Hypothalamus (tissue), 51 donors: ENCODE data around the gene GALNT10.
"Not testable (repeated sequence)": the region's sequence is repeated elsewhere in the genome, so short reads cannot be mapped to it uniquely, and the experiment has no call there.

ENCODE experiments used
- DNase-seq, 51 donors: peaks; one replicate each; lab custom pipeline; 2025; lab: John Stamatoyannopoulos, UW

GALNT10 gene

DNA sequence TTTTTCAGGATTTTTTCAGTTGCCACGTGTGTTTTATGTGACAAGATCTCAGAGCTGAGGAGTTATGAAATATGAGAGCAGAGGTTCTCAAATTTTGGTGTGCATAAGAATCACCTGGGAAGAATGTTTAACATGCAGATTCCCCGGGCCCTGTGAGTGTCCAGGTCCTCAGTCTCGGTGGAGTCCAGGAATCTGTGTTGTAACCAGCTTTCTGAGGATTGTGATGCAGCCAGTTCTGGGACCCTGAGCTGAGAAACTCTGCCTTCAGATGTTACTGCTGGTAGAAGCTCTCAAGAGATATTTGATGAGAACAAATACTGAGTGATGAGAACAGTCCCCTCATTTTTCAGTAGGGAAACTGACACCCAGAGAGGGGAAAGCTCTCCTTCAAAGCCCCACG is 152.4 kb downstream of the GALNT10 start:
- DNase-seq: no peak

GRCh38 chr5:154344461-154344860 is 153.9 kb downstream of the GALNT10 start:
- no peak for DNase-seq

GRCh38 chr5:154345255-154345952 is 154.9 kb downstream of the GALNT10 start:
- no peak for DNase-seq

- DNase-seq: no peak
Observed at GRCh38 chr5:154346427-154346826, 155.9 kb downstream of the GALNT10 start.

- no peak for DNase-seq
Observed at GRCh38 chr5:154349626-154350264, 159.2 kb downstream of the GALNT10 start.

DNA sequence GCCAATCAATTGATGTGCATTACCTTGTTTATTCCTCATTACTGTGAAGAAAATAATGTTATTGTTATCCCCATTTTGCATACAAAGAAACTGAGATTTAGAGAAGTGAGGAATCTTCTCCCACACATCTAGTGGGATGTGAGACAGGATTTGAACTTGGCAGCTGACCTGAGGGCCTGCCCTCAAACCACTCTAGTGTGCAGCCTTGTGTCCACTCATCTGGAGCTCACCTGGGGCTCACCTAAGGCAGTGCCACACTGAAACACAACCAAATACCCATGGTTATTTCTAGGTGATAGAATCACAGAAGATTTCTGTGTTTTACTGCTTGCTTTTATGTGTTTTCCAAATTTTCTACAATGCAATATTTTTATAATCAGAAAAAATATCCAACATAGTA is 160.6 kb downstream of the GALNT10 start:
- DNase-seq: no peak

DNA sequence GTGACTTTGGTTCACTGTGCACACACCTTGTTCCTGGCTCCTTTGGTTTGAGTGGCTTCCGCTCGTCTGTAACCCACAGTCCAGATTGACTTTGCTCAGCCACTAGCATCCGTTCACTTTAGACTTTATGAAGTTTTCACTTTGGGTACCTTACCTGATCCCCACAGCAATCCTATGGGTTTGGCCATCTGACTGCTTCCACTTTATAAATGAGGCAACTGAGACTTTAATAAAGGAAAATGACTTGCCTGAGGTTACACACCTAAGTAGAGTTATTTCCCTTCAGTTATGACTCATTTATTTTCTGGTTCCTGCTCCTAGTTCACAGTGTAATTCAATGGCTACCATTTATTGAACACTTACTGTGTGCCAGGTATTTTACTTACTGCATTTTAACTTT is 161.0 kb downstream of the GALNT10 start:
- DNase-seq: no peak

DNA sequence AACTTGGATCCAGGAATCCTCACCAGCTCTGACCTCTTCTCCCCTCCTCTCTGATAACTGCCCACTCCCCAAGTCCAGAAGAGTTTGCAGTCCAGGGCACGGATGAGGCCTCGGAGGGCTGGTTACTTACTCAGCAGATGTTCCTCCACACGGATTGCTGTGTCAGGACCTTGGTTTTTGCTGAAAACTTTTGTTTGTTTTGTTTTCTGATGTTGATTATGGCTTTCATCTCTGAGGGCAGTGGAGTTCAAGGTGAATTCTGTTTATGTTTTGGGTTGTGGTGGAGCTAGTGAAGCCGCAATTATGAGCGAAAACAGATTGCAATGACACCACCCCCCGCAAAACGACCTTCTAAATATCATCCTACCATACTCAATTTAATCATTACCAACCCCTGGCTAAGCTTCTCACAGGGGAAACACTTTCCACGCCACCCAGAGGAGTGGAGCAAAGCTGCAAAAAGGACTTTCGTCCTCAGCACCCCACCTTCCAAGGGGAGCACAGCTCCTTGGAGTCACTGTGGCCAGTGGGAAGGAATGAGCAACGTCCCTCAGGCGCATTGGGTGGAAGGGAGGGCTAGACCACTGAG is 162.5 kb downstream of the GALNT10 start:
- DNase-seq: no peak

DNA sequence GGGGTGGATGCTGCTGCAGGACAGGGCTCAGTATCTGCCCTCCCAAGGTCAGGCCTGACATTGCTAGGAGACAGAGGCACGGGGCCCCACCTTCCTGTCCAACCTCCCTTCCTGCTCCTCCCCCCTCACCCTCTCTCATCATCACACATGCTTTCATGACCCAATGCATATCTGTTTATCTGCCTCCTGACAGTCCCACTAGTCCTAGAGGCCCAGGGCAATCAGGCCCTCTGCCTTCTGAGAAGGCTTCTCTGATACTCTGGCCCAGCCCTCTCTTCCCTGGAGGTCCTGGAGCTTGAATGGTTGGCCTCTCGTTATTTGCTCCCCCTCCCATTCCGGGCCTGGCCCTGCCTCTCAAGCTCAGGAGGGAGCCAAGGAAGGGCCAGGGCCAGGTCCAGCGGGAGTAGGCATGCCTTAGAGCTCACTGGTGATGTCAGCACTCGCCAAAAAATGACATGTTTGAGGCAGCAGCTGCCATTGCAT is 164.6 kb downstream of the GALNT10 start:
- DNase-seq: no peak

DNA sequence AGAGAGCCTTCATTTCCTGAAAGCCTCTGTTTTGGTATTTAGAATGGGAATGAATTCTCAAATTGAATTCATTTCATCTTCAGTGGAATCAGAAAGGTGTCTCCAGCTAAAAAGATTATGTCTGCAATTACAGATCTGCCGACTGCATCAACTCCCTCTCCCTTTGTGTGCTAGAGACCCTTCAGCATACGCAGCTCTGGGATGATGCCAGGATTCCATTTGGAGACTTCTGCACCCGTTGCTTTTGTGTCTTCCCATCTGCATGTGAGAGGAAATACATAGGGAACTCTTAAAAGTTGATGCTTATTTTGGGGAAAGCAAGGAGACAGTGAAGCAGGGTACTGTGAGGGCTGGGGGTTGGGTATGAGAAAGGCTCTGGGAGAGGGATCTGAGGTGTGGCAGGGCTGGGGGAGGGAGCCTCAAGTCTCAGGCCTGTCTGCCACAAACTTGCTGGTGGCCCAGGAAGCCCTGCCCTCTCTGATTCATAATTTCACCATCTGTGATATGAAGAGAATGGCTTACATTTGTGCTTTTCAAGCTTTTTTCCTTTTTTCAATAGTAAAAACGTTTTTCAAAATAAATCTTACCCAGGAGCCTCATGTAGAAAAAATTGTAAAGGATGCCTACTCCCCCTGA is 165.6 kb downstream of the GALNT10 start:
- no peak for DNase-seq

DNA sequence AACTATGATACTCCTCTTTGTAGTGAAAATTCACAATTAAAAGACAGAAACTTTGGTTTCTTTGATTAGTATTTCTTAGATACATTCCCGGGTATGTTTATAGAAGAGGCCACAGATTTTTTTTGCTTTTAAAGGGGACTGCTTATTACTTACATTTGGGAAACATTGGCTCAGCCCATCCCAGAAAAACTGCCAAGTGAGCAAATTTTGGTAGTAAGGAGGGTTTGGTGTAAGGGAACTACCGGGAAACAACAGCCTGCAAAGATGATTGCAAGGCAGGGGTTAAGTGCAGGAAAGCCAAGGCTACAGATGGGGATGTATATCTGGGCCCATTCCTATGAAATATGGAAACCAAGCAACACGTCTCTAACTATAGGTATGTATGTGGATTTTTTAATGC is 166.4 kb downstream of the GALNT10 start:
- no peak for DNase-seq

DNA sequence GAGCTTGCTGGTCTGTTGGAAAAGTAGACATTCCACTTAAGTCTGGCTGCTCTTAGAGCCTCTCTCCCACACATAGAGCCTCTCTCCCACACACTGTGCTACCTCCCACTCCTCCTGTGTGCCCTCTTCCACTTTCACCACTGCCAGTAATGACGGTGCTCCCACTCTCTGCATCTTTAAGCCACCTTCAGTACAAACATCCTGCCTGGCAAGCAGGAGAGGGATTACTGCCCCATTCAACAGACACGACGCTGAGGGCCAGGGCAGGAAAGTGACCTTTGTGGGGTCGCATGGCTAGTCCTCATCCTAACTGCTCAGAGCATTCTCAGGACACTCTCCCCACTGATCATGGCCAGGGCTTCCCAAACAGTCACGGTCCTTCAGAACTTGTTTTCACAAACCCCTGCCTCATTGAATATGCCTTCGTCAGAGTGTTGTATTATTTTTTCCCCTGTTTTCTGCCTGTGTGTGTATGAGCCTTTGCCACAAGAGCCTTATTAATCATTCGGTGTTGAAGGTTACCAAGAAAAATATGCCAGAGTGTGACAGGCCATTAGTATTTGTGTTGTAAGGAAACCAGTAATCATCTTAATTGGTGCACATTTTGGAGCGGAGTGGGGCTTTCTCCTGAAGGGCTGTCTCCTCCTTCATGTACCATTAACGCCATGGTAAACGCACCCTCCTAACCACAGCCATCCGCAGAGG is 168.1 kb downstream of the GALNT10 start:
- no peak for DNase-seq

DNA sequence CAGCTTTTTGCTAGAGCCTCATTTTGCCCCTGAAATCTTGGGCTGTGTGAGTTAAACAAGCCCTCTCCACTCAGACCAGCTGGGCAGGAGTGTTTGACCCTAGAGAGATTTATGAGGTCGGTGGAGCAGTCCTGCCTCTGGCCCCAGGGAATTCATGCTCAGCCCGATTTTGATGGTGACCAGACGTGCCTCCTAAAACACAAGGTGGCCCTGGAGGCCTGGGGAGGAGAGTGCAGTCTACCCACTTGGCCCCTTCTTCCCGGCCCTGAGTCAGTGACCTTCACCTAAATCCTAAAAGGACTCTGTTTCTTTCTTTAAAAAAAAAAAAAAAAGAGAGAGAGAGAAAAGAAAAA is 168.7 kb downstream of the GALNT10 start:
- DNase-seq: no peak

DNA sequence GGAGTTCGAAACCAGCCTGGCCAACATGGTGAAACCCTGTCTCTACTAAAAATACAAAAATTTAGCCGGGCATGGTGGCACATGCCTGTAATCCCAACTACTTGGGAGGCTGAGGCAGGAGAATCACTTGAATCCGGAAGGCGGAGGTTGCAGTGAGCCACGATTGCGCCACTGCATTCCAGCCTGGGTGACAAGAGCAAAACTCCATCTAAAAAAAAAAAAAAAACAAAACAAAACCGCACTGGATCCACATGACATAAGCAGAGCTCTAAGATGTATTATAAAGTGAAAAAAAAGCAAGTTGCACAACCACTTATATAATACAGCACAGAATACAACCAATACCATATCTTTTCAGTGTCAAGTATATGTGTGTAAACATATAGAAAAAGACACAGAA is 169.7 kb downstream of the GALNT10 start:
- DNase-seq: not testable (repeated sequence)

DNA sequence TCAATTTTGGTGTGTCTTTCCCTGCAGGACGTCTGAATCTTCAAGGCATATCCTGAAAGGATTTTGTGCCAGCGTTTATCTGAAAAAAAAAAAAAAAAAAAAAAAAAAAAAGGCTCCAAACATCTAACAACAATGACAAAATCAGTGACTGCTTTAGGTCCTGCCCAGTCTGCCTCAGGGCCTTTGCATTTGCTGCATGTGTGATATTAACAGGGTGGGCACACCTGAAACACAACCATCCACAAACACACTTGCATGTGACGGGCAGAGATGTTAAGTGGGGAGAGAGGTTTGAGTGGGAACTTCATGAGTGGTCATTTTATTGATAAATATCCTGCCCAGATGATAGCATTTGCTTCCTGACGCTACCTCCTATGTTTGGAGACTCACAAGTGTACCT is 172.9 kb downstream of the GALNT10 start:
- no peak for DNase-seq

GRCh38 chr5:154364771-154365170 is 174.2 kb downstream of the GALNT10 start:
- no peak for DNase-seq

DNA sequence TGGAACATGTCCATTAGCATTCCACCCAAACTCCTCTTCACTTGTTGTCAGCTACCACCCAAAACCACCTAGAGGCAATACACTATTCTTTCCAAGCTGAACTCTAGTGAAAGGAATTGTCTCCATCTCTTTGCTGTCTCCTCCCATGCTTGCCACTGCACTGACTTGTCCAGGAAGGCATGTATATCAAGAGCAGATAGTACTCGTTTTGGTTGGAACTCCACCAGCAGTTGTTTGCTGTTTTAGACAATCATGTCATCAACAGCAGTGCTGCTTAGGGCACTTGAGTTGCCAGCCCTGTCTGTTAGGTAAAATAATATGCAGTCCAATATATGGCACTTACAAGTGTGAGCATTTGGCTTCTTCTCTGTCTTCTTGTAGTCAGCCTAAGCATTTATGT is 175.3 kb downstream of the GALNT10 start:
- DNase-seq: no peak

DNA sequence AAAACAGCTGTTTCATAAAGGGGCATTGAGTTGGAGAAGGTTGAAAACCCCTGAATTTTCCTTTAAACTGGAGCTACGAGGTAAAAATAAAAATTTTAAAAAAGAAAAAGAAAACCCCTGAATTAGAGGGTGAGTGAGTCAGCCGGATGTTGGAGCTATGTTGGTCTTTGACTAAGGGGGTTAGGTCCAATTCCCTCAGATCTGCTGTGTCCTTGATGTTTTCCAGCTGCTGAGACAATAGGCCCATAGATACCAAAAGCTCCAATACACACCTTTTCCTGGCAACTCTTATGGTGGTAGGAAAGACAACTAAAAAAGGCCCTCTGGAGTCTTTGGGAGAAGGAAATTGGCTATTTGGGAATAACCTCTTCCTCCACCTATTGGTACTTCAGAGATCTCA is 175.8 kb downstream of the GALNT10 start:
- no peak for DNase-seq

DNA sequence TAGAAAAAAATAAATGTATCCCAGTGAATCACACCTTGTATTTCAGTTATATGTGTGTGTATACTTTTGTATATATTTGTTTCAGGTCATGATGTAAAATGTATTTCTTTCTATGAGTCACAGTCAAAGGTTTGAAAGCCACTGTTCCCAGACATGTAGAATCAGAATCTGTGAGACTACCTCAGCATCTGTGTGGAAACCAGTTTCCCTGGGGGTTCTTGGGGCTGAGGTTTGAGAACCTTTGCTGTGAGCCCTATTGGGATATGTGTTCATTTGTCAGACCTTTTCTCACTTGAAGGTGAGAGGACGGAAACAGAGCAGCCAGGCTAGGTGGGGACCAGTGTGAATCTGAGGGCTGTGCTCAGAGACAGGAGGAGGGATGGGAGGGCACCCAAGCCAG is 176.6 kb downstream of the GALNT10 start:
- DNase-seq: no peak

DNA sequence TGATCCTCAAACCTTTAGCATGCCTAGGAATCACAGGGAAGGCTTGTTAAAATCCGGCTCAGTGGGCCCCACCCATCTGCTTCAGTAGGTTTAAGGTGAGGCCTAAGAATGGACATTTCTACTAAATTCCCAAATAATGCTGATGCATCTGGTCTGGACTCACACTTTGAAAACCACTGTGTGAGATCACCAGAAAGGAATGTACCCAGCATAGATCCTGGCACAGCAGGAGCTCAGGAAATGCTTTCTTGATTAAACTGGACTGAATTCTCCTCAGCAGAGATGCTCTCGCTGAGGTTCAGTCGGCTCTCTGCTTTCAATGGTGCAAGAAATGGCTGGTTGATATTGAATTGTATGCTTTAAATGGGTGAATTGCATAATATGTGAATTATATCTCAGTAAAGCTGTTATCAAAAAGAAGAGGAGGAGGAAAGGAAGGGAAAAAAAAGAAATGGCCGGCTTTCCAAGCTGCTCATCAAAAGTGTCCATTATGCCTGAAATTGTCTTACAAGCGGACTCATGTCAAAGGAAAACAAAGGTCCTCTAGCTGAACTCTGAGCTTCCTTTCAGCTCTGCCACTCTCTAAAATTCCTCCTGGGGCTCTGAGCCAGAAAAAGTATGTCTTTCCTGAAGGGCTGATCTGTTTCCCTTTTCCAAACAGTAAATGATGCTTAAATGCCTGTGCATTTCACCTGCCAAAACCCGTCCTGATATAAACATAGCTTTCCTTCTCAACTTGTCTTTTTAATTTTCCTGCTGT is 177.7 kb downstream of the GALNT10 start:
- DNase-seq: peak in 1 of 51 donors; percentile 11
